Measurements from ENCODE around the gene HSPB9. TPM values are rescaled to one million over a fixed set of nuclear protein-coding genes. Genes with fewer than 3 reads are reported as not detected.

Gene HSPB9
- total RNA-seq, 1 experiment from 2014 or later = 0.46 TPM

DNA sequence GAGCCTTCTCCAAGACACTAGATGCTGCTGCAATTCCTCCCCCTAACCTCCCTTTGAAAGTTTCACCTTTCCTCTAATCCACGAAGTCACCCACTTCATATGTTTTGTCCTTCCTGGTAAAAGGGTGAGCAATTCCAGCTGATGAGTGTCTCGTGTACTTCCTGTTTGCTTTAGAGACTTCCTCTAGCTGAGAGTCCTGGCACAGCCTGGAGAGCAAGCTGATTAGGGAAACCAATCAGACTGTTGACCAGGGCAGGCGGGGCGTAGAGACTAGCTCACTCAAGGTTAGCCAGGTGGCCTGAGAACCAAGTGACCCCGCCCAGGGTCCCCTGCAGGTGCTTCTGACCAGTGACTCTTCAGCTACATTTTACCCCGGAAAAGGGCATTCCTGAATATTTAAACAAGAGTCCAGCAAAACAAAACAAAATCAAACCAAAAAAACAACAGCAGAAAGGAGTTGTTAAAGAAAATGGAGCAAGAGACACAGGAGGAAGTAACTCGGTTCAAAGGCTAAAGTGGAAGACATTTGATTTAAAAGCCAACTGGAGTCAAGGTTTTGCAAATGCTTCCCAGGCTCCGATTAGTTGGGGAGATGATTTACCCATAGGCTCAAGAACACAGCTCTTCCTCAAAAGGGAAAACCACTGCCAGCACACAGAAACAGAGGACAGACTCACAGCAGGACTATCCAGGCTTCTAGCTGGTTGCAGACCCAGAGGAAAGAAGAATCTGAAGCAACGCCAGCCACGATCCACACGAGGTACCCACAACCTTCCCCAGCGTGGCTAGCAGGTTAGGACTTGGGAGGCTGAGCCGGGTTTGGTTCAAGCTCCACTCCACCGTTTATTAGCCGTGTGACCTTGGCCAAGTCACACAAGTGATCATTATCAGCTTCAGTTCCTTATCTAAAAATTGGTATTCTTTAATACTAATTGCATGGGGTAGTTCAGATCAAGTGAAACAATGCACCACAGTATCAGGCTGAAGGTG, 13.4 kb downstream of the HSPB9 start:
- ATAC-seq (peak; percentile 92), DNase-seq (ENCODE audit: low spot score) (peak; percentile 69)
- H3K4me3 Mint-ChIP-seq = peak overlapping the region; percentile 15; the same call in 1 of the 2 replicates
- H3K27ac Mint-ChIP-seq = peak overlapping the region; percentile 97
- peaks cover 42% of the 10 kb centered on the region for H3K4me1 Mint-ChIP-seq
- ChIA-PET CTCF (interaction anchor here (0.5 to 1.6 kb wide), 20 partner anchors 12 to 411 kb away, joined by 3 to 11 read pairs (median 4); partner anchors contain the start of genes DHX58, KAT2A, KCNH4 and NKIRAS2), POLR2A (interaction anchor here (0.5 kb wide), 1 partner anchor 349 kb away, joined by 3 read pairs; no protein-coding TSS in a partner anchor)
- H3K36me3 Mint-ChIP-seq = peaks cover 2% of the 10 kb centered on the region; the same call in 1 of the 2 replicates
- no peaks in the 10 kb centered on the region for H3K27me3 Mint-ChIP-seq (ENCODE audit: low read depth)
- TF ChIP-seq ZNF232 (CRISPR knock-in tag; IDR thresholded peaks at IDR 0.05) = 0 out of 2 replicates have a peak, but pooled peaks have one; percentile 38
- TF ChIP-seq NR3C1 (CRISPR knock-in tag; conservative IDR thresholded peaks at IDR 0.05; ENCODE audit: low read depth) = no peak
- H3K9me3 Mint-ChIP-seq = no peaks in the 10 kb centered on the region

DNA sequence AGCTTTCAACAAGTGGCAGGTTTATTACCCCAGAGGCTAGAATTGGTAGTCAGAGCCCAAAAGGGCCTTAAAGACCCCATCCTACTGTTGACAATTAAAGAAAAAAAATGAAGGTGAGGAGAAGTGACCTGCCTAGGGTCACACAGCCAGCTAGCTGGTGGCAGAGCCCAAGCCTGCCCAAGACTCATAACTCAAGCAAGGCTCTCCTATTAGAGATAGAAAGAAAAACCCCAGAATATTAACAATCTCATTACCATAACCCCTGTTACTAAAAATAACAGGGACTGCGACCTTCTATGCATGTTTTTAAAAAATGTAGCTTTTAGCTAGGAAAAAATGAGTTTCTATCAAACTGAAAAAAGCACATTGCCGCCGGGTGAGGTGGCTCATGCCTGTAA, 14.0 kb downstream of the HSPB9 start:
- peak overlapping the region; percentile 97 for H3K27ac Mint-ChIP-seq
- no peak for ATAC-seq
- H3K36me3 Mint-ChIP-seq = peaks cover 6% of the 10 kb centered on the region; the same call in 1 of the 2 replicates
- H3K27me3 Mint-ChIP-seq (ENCODE audit: low read depth) = no peaks in the 10 kb centered on the region
- no peak for DNase-seq (ENCODE audit: low spot score)
- H3K9me3 Mint-ChIP-seq = no peaks in the 10 kb centered on the region
- H3K4me1 Mint-ChIP-seq = peaks cover 37% of the 10 kb centered on the region
- TF ChIP-seq FOXK1 (CRISPR knock-in tag; IDR thresholded peaks at IDR 0.05) = no peak
- no peak for TF ChIP-seq KAT7 (CRISPR knock-in tag; IDR thresholded peaks at IDR 0.05; ENCODE audit: borderline replicate concordance)
- TF ChIP-seq, protein P1, sequence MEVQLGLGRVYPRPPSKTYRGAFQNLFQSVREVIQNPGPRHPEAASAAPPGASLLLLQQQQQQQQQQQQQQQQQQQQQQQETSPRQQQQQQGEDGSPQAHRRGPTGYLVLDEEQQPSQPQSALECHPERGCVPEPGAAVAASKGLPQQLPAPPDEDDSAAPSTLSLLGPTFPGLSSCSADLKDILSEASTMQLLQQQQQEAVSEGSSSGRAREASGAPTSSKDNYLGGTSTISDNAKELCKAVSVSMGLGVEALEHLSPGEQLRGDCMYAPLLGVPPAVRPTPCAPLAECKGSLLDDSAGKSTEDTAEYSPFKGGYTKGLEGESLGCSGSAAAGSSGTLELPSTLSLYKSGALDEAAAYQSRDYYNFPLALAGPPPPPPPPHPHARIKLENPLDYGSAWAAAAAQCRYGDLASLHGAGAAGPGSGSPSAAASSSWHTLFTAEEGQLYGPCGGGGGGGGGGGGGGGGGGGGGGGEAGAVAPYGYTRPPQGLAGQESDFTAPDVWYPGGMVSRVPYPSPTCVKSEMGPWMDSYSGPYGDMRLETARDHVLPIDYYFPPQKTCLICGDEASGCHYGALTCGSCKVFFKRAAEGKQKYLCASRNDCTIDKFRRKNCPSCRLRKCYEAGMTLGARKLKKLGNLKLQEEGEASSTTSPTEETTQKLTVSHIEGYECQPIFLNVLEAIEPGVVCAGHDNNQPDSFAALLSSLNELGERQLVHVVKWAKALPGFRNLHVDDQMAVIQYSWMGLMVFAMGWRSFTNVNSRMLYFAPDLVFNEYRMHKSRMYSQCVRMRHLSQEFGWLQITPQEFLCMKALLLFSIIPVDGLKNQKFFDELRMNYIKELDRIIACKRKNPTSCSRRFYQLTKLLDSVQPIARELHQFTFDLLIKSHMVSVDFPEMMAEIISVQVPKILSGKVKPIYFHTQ (CRISPR knock-in tag; IDR thresholded peaks at IDR 0.05) = no peak
- TF ChIP-seq, protein P2, sequence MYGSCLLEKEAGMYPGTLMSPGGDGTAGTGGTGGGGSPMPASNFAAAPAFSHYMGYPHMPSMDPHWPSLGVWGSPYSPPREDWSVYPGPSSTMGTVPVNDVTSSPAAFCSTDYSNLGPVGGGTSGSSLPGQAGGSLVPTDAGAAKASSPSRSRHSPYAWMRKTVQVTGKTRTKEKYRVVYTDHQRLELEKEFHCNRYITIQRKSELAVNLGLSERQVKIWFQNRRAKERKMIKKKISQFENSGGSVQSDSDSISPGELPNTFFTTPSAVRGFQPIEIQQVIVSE (CRISPR knock-in tag; IDR thresholded peaks at IDR 0.05; ENCODE audit: borderline replicate concordance) = no peak
- no peak for TF ChIP-seq JUN (CRISPR knock-in tag; IDR thresholded peaks at IDR 0.05)
- TF ChIP-seq, protein P3, sequence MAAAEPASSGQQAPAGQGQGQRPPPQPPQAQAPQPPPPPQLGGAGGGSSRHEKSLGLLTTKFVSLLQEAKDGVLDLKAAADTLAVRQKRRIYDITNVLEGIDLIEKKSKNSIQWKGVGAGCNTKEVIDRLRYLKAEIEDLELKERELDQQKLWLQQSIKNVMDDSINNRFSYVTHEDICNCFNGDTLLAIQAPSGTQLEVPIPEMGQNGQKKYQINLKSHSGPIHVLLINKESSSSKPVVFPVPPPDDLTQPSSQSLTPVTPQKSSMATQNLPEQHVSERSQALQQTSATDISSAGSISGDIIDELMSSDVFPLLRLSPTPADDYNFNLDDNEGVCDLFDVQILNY (CRISPR knock-in tag; IDR thresholded peaks at IDR 0.05) = no peak
- no peak for TF ChIP-seq ZNF263 (CRISPR knock-in tag; IDR thresholded peaks at IDR 0.05; ENCODE audit: low read depth)
- no peak for TF ChIP-seq ZNF416 (CRISPR knock-in tag; IDR thresholded peaks at IDR 0.05)
- POLR2A ChIA-PET = no interaction called here
- CTCF ChIA-PET = interaction anchor here (0.5 to 2.4 kb wide), 17 partner anchors 13 to 411 kb away, joined by 3 to 11 read pairs (median 5); partner anchors contain the start of genes DHX58, KAT2A and NKIRAS2
- no peak overlapping the region for H3K4me3 Mint-ChIP-seq

DNA sequence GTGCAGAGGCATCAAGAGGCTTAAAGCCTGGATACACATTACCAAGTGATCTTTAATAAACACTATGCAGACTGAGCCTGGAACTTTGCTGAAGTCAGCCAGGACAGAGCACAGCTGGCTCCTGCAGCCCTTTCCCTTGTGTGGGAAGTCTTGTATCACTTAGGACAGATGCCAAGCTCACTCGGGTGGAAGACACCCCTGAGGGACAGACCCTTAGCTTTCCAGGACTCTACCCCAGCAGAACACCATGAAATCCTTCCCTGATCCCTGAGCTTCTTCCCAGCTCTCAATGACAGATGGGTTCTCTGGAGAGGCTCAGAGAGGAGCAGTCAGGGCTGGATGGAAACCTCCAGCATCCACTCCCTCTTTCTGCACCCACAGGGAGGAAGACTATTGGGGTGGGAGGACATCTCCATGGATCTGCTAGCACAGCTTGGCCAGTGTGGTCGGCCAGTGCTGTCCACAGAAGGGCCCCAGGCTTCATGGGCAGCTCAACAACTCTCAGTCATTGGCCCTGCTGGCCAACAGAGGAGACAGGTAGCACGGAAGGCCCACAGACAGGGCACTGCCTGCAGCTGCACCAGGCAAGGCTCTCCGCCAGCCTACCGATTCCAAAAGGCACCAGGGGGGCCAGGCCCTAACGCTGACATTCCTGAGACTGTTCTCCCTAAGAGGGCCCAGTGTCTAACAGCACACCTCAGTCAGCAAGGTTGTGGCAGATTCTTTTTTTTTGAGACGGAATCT, 16.3 kb downstream of the HSPB9 start:
- ATAC-seq (no peak), DNase-seq (ENCODE audit: low spot score) (no peak)
- no peaks in the 10 kb centered on the region for H3K27me3 Mint-ChIP-seq (ENCODE audit: low read depth)
- H3K9me3 Mint-ChIP-seq = no peaks in the 10 kb centered on the region
- peaks cover 13% of the 10 kb centered on the region; the same call in 1 of the 2 replicates for H3K36me3 Mint-ChIP-seq
- peak overlapping the region; percentile 57; the same call in 1 of the 2 replicates for H3K27ac Mint-ChIP-seq
- H3K4me3 Mint-ChIP-seq = no peak overlapping the region
- ChIA-PET CTCF (interaction anchor here (0.6 to 2.4 kb wide), 8 partner anchors 8 to 1666 kb away, joined by 3 to 7 read pairs (median 3); partner anchors contain the start of gene HSPB9), POLR2A (interaction anchor here (1.0 kb wide), 1 partner anchor 15 kb away, joined by 3 read pairs; no protein-coding TSS in a partner anchor)
- peaks cover 25% of the 10 kb centered on the region for H3K4me1 Mint-ChIP-seq
- TF ChIP-seq, protein P4, sequence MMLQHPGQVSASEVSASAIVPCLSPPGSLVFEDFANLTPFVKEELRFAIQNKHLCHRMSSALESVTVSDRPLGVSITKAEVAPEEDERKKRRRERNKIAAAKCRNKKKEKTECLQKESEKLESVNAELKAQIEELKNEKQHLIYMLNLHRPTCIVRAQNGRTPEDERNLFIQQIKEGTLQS (CRISPR knock-in tag; conservative IDR thresholded peaks at IDR 0.05) = no peak
- TF ChIP-seq TEAD4 (CRISPR knock-in tag; IDR thresholded peaks at IDR 0.05) = no peak
- TF ChIP-seq OVOL2 (CRISPR knock-in tag; IDR thresholded peaks at IDR 0.05; ENCODE audit: borderline replicate concordance) = no peak
- TF ChIP-seq MYBL2 (CRISPR knock-in tag; IDR thresholded peaks at IDR 0.05) = no peak
- TF ChIP-seq JUN (CRISPR knock-in tag; IDR thresholded peaks at IDR 0.05) = no peak
- no peak for TF ChIP-seq ATF1 (CRISPR knock-in tag; IDR thresholded peaks at IDR 0.05)
- TF ChIP-seq TP53 (CRISPR knock-in tag; IDR thresholded peaks at IDR 0.05) = no peak
- no peak for TF ChIP-seq MXD4 (CRISPR knock-in tag; IDR thresholded peaks at IDR 0.05; ENCODE audit: borderline replicate concordance)
- no peak for TF ChIP-seq NFE2L1 (CRISPR knock-in tag; IDR thresholded peaks at IDR 0.05)
- no peak for TF ChIP-seq ZNF263 (CRISPR knock-in tag; IDR thresholded peaks at IDR 0.05; ENCODE audit: low read depth)
- TF ChIP-seq, protein P5, sequence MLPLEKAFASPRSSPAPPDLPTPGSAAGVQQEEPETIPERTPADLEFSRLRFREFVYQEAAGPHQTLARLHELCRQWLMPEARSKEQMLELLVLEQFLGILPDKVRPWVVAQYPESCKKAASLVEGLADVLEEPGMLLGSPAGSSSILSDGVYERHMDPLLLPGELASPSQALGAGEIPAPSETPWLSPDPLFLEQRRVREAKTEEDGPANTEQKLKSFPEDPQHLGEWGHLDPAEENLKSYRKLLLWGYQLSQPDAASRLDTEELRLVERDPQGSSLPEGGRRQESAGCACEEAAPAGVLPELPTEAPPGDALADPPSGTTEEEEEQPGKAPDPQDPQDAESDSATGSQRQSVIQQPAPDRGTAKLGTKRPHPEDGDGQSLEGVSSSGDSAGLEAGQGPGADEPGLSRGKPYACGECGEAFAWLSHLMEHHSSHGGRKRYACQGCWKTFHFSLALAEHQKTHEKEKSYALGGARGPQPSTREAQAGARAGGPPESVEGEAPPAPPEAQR (CRISPR knock-in tag; IDR thresholded peaks at IDR 0.05) = no peak
- no peak for TF ChIP-seq NFYB (CRISPR knock-in tag; conservative IDR thresholded peaks at IDR 0.05; ENCODE audit: low read depth)
- TF ChIP-seq ZNF317 (CRISPR knock-in tag; IDR thresholded peaks at IDR 0.05; ENCODE audit: borderline replicate concordance, low read depth) = no peak
- no peak for TF ChIP-seq ZNF671 (CRISPR knock-in tag; IDR thresholded peaks at IDR 0.05)
- no peak for TF ChIP-seq ZNF121 (CRISPR knock-in tag; IDR thresholded peaks at IDR 0.05)
